A549 treated with ZK216348 at 1 μM for 4 hours (cell line): ENCODE data around the gene EML4. TPM values are rescaled to one million over a fixed set of nuclear protein-coding genes. Genes with fewer than 3 reads are reported as not detected.

Source experiments
- total RNA-seq: library from RNA; stranded (reverse); fragments of 200-300 nt; extraction: Qiagen RNA extraction; gene quantifications from 5 replicates; pipeline ENCODE4 v1.2.3, GENCODE V29; 2022; ENCODE audit warnings: low read depth

EML4 gene, protein sequence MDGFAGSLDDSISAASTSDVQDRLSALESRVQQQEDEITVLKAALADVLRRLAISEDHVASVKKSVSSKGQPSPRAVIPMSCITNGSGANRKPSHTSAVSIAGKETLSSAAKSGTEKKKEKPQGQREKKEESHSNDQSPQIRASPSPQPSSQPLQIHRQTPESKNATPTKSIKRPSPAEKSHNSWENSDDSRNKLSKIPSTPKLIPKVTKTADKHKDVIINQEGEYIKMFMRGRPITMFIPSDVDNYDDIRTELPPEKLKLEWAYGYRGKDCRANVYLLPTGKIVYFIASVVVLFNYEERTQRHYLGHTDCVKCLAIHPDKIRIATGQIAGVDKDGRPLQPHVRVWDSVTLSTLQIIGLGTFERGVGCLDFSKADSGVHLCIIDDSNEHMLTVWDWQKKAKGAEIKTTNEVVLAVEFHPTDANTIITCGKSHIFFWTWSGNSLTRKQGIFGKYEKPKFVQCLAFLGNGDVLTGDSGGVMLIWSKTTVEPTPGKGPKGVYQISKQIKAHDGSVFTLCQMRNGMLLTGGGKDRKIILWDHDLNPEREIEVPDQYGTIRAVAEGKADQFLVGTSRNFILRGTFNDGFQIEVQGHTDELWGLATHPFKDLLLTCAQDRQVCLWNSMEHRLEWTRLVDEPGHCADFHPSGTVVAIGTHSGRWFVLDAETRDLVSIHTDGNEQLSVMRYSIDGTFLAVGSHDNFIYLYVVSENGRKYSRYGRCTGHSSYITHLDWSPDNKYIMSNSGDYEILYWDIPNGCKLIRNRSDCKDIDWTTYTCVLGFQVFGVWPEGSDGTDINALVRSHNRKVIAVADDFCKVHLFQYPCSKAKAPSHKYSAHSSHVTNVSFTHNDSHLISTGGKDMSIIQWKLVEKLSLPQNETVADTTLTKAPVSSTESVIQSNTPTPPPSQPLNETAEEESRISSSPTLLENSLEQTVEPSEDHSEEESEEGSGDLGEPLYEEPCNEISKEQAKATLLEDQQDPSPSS
- 21.5 to 31.9 TPM (median 25.9 TPM) in 5 replicates for total RNA-seq

DNA sequence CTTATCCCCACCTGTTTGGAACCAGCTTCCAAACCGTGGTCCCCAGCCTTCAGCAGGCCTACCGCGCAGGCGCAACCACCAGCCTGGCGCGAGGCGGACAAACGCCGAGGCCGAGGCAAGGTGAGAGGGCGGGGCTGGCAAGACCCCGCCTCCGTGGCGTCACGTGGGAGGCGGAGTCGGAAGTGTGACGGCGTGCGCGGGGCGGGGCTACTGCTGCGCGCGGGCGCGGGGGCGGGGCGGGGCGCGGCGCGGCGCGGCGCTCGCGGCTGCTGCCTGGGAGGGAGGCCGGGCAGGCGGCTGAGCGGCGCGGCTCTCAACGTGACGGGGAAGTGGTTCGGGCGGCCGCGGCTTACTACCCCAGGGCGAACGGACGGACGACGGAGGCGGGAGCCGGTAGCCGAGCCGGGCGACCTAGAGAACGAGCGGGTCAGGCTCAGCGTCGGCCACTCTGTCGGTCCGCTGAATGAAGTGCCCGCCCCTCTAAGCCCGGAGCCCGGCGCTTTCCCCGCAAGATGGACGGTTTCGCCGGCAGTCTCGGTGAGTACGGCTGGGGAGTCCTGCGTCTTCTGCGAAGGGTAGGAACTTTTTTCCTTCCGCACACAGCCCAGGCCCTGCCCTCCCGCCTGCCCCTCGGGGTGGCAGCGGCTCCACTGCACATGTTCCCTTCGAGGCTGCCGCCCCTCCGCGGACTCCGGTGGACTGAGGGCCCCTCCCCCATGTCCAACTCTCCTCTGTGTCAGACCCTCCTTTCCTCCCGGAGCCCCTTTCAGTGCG is at the start of gene EML4:
EML4 (plus strand) TSS at position 254 of the 774 bp plus-strand sequence; CDS start at position 513, 259 bp downstream.

GRCh38 chr2:42360890-42361727 is 192.0 kb downstream of the EML4 start, which contains the start of gene COX7A2L:
TSS of gene COX7A2L (minus strand) at chr2:42361217. CDS start at chr2:42361161, 56 bp downstream.

Other genes with a start within 250 kb of the EML4 start
- gene PKDCC, start 121.3 kb upstream of the EML4 start, total RNA-seq, result 17.7 to 24.0 TPM (median 18.4 TPM) in 5 replicates
- 139 to 191 TPM (median 150 TPM) in 5 replicates for gene COX7A2L, start 191.9 kb downstream of the EML4 start, total RNA-seq